Measurements from ENCODE around the gene PCDHGB3. TPM values are rescaled to one million over a fixed set of nuclear protein-coding genes. Genes with fewer than 3 reads are reported as not detected.

PCDHGB3 gene
- 1.6 and 1.7 TPM in 2 replicates for total RNA-seq (2021)
- long read RNA-seq, partial matches to known transcripts, result 0 of 1 reads
- long read RNA-seq, other reads (novel, unspliced or antisense), result 1 of 1 reads

- H2BK20ac ChIP-seq (ENCODE audit: low read depth, low read length, poor library complexity, severe bottlenecking), result no peak within 1 kb of the TSS
- H3K79me1 ChIP-seq (ENCODE audit: insufficient read depth, low read depth, low read length, poor library complexity, severe bottlenecking), result no peaks in the 10 kb centered on the region
- no peak within 1 kb of the TSS for H4K8ac ChIP-seq (replicated peaks; ENCODE audit: insufficient read length, low read depth, low read length)
- H2AFZ ChIP-seq (ENCODE audit: low read length), result no peak within 1 kb of the TSS
- peaks cover 35 to 50% (median 47%) of the 10 kb centered on the region in 3 experiments for H3K36me3 Mint-ChIP-seq (ENCODE audit: insufficient read depth in 1 of 3, low read depth in 3 of 3)
- no peak within 1 kb of the TSS for H2BK12ac ChIP-seq (ENCODE audit: insufficient read length, low read depth, low read length)
- TF ChIP-seq CTCF (conservative IDR thresholded peaks at IDR 0.05), result peak; percentile 44; the same call in 2 of the 3 replicates
- no peaks in the 10 kb centered on the region for H3K79me2 ChIP-seq (ENCODE audit: insufficient read depth, low read length)
- H3K27me3 ChIP-seq (ENCODE audit: insufficient read depth, low read length), result no peaks in the 10 kb centered on the region
- H2BK15ac ChIP-seq (ENCODE audit: low read depth, low read length), result no peak within 1 kb of the TSS
- H3K18ac ChIP-seq (ENCODE audit: insufficient read length, low read depth, low read length), result no peak within 1 kb of the TSS
- peaks cover 38% of the 10 kb centered on the region for H3K9me3 ChIP-seq (ENCODE audit: control insufficient read depth, low read depth, low read length)
- H3K23ac ChIP-seq (ENCODE audit: insufficient read length, low read depth, low read length), result no peak within 1 kb of the TSS
- H2BK5ac ChIP-seq (ENCODE audit: insufficient read length, low read length), result no peak within 1 kb of the TSS
- H3K4ac ChIP-seq (ENCODE audit: low read depth, low read length), result no peak within 1 kb of the TSS
- H3K9ac ChIP-seq (ENCODE audit: extremely low read depth, insufficient read length, low read length), result no peak within 1 kb of the TSS
- no peak within 1 kb of the TSS for H4K91ac ChIP-seq (ENCODE audit: insufficient read length, low read depth, low read length)
- H2AK5ac ChIP-seq (ENCODE audit: insufficient read length, low read length), result no peak within 1 kb of the TSS
- no peak within 1 kb of the TSS for H3K56ac ChIP-seq (ENCODE audit: insufficient read length, low read depth, low read length)
- H2BK120ac ChIP-seq (ENCODE audit: low read depth, low read length, poor library complexity, severe bottlenecking), result no peak within 1 kb of the TSS
- H4K20me1 ChIP-seq (ENCODE audit: control insufficient read depth, insufficient read depth, insufficient read length), result no peaks in the 10 kb centered on the region
- no peaks in the 10 kb centered on the region for H3K4me1 Mint-ChIP-seq
- no CpG with 5 or more reads among the region's 32 CpGs for WGBS (ENCODE audit: extremely low coverage, insufficient read length, low lambda C conversion rate)
- H3K14ac ChIP-seq (ENCODE audit: insufficient read depth, low read length), result no peak within 1 kb of the TSS
- no peak within 1 kb of the TSS for H3K27ac ChIP-seq (ENCODE audit: insufficient read length, low read depth, low read length)
- H3K4me3 Mint-ChIP-seq, result no peak within 1 kb of the TSS; a peak in 2 of 5 replicates
- no peaks in the 10 kb centered on the region for H3K4me1 ChIP-seq (ENCODE audit: insufficient read depth, low read length)
- no peak within 1 kb of the TSS for H3K4me2 ChIP-seq (ENCODE audit: insufficient read depth, insufficient read length, low read length)
- H4K5ac ChIP-seq (ENCODE audit: insufficient read length, low read depth, low read length), result no peak within 1 kb of the TSS
- no peak within 1 kb of the TSS for H3T11ph ChIP-seq (ENCODE audit: low read length)
- H3K9me3 Mint-ChIP-seq, result peaks cover 60 to 63% of the 10 kb centered on the region in 2 experiments
- no peaks in the 10 kb centered on the region for H3K23me2 ChIP-seq (ENCODE audit: insufficient read length, low read depth, low read length, poor library complexity, severe bottlenecking)
- peak within 1 kb of the TSS in 1 of 3 experiments; percentile 34; a peak in 1 of 7 replicates for H3K27ac Mint-ChIP-seq
- DNase-seq, result peak; percentile 32
- peaks cover 10% of the 10 kb centered on the region for H3K27me3 Mint-ChIP-seq (ENCODE audit: low read depth)
Measured at GRCh38 chr5:141369994-141370848, at the start of gene PCDHGB3. Gene PCDHGB3, plus strand, starts transcription at chr5:141370242. Its CDS starts 153 bp downstream, at chr5:141370395.

All from H9 (cell line).